ENCODE results near the gene SHC3.

SHC3 gene

GRCh38 chr9:88978034-88978433, 200.6 kb downstream of the SHC3 start:
- no peak for ATAC-seq (ENCODE audit: insufficient read depth, low read depth)
- H3K4me3 ChIP-seq (ENCODE audit: low read depth in 1 of 2, low read length in 2 of 2), result no peak overlapping the region
- H3K27ac ChIP-seq (ENCODE audit: low read length), result no peak overlapping the region
- H3K79me2 ChIP-seq (ENCODE audit: insufficient read depth, low read length), result no peaks in the 10 kb centered on the region
- TF ChIP-seq CTCF (IDR thresholded peaks at IDR 0.05; ENCODE audit: borderline replicate concordance, extremely low read depth, low read length, poor library complexity, severe bottlenecking) (no peak), EZH2 (IDR thresholded peaks at IDR 0.05; ENCODE audit: borderline replicate concordance, low read depth, low read length, severe bottlenecking) (no peak)
- no peak overlapping the region for H3K4me2 ChIP-seq (ENCODE audit: insufficient read depth, low read length)
- H3K9me3 ChIP-seq (ENCODE audit: insufficient read depth, low read length, severe bottlenecking), result peaks cover 3% of the 10 kb centered on the region
- DNase-seq, result no peak
- H4K20me1 ChIP-seq (ENCODE audit: insufficient read depth, low read length), result peaks cover 7% of the 10 kb centered on the region; the same call in 1 of the 2 replicates
- H3K4me1 ChIP-seq (ENCODE audit: insufficient read depth, low read length), result no peaks in the 10 kb centered on the region
- H2AFZ ChIP-seq (ENCODE audit: low read depth, low read length), result no peak overlapping the region
- no peaks in the 10 kb centered on the region for H3K36me3 ChIP-seq (ENCODE audit: insufficient read depth, low read length)
- H3K9ac ChIP-seq (ENCODE audit: low read depth, low read length), result no peak overlapping the region
- peaks cover 5% of the 10 kb centered on the region for H3K27me3 ChIP-seq (ENCODE audit: insufficient read depth, low read length, poor library complexity)

GRCh38 chr9:88976890-88977257, 201.7 kb downstream of the SHC3 start:
- no peak for TF ChIP-seq CTCF (IDR thresholded peaks at IDR 0.05; ENCODE audit: borderline replicate concordance, extremely low read depth, low read length, poor library complexity, severe bottlenecking)
- no peak for TF ChIP-seq EZH2 (IDR thresholded peaks at IDR 0.05; ENCODE audit: borderline replicate concordance, low read depth, low read length, severe bottlenecking)
- Histone ChIP-seq H3K79me2 (ENCODE audit: insufficient read depth, low read length) (no peaks in the 10 kb centered on the region), H4K20me1 (ENCODE audit: insufficient read depth, low read length) (peaks cover 7% of the 10 kb centered on the region; the same call in 1 of the 2 replicates), H3K4me2 (ENCODE audit: insufficient read depth, low read length) (no peak overlapping the region), H3K4me3 (ENCODE audit: low read depth in 1 of 2, low read length in 2 of 2) (no peak overlapping the region), H3K27ac (ENCODE audit: low read length) (no peak overlapping the region), H3K9me3 (ENCODE audit: insufficient read depth, low read length, severe bottlenecking) (peaks cover 3% of the 10 kb centered on the region), H3K36me3 (ENCODE audit: insufficient read depth, low read length) (no peaks in the 10 kb centered on the region), H3K9ac (ENCODE audit: low read depth, low read length) (no peak overlapping the region), H3K4me1 (ENCODE audit: insufficient read depth, low read length) (no peaks in the 10 kb centered on the region), H2AFZ (ENCODE audit: low read depth, low read length) (no peak overlapping the region), H3K27me3 (ENCODE audit: insufficient read depth, low read length, poor library complexity) (peaks cover 5% of the 10 kb centered on the region)
- ATAC-seq (ENCODE audit: insufficient read depth, low read depth) (no peak), DNase-seq (no peak)

- H3K4me2 ChIP-seq (ENCODE audit: insufficient read depth, low read length), result no peak overlapping the region
- no peaks in the 10 kb centered on the region for H3K36me3 ChIP-seq (ENCODE audit: insufficient read depth, low read length)
- DNase-seq (no peak), ATAC-seq (ENCODE audit: insufficient read depth, low read depth) (no peak)
- H4K20me1 ChIP-seq (ENCODE audit: insufficient read depth, low read length), result peaks cover 7% of the 10 kb centered on the region; the same call in 1 of the 2 replicates
- H3K4me3 ChIP-seq (ENCODE audit: low read depth in 1 of 2, low read length in 2 of 2), result no peak overlapping the region
- H3K27me3 ChIP-seq (ENCODE audit: insufficient read depth, low read length, poor library complexity), result peaks cover 5% of the 10 kb centered on the region
- no peaks in the 10 kb centered on the region for H3K4me1 ChIP-seq (ENCODE audit: insufficient read depth, low read length)
- peaks cover 3% of the 10 kb centered on the region for H3K9me3 ChIP-seq (ENCODE audit: insufficient read depth, low read length, severe bottlenecking)
- H2AFZ ChIP-seq (ENCODE audit: low read depth, low read length), result no peak overlapping the region
- TF ChIP-seq EZH2 (IDR thresholded peaks at IDR 0.05; ENCODE audit: borderline replicate concordance, low read depth, low read length, severe bottlenecking) (no peak), CTCF (IDR thresholded peaks at IDR 0.05; ENCODE audit: borderline replicate concordance, extremely low read depth, low read length, poor library complexity, severe bottlenecking) (no peak)
- no peak overlapping the region for H3K9ac ChIP-seq (ENCODE audit: low read depth, low read length)
- no peaks in the 10 kb centered on the region for H3K79me2 ChIP-seq (ENCODE audit: insufficient read depth, low read length)
- no peak overlapping the region for H3K27ac ChIP-seq (ENCODE audit: low read length)
These were observed 202.4 kb downstream of the SHC3 start for GRCh38 chr9:88975966-88976889.

Data from DND-41 (cell line).